ENCODE measurements around the gene RHOBTB3.

GRCh38 chr5:95838001-95838520, 106.9 kb downstream of the RHOBTB3 start:
- TF ChIP-seq CTCF (conservative IDR thresholded peaks at IDR 0.05), result no peak
- no peak for TF ChIP-seq ZFX (IDR thresholded peaks at IDR 0.05)
